ENCODE data around the gene TP53I3.

- TF ChIP-seq CTCF (IDR thresholded peaks at IDR 0.05) = no peak
- no peak for TF ChIP-seq EP300 (IDR thresholded peaks at IDR 0.05)
- TF ChIP-seq POLR2A (IDR thresholded peaks at IDR 0.05) = no peak
- TF ChIP-seq POLR2AphosphoS5 (IDR thresholded peaks at IDR 0.05) = no peak
Observed at GRCh38 chr2:24045511-24046508, 38.8 kb downstream of the TP53I3 start.
